Measurements from ENCODE around the gene ACAT2.
"Not testable (repeated sequence)": the region's sequence is repeated elsewhere in the genome, so short reads cannot be mapped to it uniquely, and the experiment has no call there.

ACAT2 gene

GRCh38 chr6:159761873-159762680, at the start of gene ACAT2:
TSS of gene ACAT2 (plus strand) at chr6:159762045. CDS start at chr6:159762088, 43 bp downstream.
- peak; percentile 97 for DNase-seq

GRCh38 chr6:159712389-159712788, 49.5 kb upstream of the ACAT2 start:
- not testable (repeated sequence) for DNase-seq

DNA sequence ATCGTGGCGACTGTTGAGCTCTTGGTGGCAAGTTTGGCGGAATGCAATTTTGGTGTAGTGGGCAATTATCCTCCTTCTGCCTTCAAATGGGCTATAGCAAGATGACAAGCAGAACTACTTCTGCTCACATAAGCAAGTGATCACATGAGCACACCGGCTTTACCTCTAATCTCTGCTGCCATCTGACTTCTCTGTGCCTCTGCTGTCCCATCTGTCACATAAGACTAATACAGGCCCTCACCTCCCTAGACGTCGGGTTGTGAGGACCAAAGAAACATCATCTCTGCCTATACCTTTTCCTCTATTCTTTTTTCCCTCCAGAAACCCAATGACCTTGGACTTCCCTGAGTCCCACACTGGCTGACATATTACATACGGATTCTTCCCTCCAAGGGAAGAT, 47.9 kb upstream of the ACAT2 start:
- no peak for DNase-seq

DNA sequence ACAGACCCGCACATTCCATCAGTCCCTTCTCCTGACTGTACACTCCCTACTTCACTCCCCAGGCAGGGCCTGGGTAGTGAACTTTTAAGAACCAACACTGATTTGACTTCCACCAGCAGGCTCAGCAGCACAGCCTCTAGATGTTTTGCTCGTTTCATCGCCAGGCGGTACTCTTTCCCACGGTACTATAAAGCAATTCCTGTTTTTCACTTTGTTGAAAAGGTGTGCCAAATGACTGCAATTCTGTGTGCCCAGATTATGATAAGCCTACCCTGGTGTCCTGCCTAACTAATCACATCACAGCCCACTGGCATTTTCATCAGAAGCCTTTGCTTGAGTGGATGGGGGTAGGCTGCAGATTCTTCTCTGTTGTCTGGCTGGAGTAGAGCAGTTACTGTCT, 47.4 kb upstream of the ACAT2 start:
- no peak for DNase-seq

GRCh38 chr6:159715166-159715565, 46.7 kb upstream of the ACAT2 start:
- no peak for DNase-seq

DNA sequence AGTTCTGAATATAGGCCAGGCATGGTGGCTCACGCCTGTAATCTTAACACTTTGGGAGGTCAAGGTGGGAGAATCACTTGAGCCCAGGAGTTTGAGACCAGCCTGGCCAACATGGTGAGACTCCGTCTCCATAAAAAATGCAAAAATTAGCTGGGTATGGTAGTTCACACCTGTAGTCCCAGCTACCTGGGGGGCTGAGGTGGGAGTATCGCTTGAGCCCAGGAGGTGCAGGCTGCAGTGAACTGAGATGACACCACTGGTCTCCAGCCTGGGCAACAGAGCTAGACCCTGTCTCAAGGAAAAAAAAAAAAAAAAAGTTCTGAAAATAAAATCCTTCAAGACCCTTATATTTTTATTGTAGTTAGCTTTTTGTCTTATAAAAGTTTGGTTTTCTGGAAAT, 46.2 kb upstream of the ACAT2 start:
- DNase-seq: no peak

- no peak for DNase-seq
These were observed 45.4 kb upstream of the ACAT2 start for GRCh38 chr6:159716247-159717096.

DNA sequence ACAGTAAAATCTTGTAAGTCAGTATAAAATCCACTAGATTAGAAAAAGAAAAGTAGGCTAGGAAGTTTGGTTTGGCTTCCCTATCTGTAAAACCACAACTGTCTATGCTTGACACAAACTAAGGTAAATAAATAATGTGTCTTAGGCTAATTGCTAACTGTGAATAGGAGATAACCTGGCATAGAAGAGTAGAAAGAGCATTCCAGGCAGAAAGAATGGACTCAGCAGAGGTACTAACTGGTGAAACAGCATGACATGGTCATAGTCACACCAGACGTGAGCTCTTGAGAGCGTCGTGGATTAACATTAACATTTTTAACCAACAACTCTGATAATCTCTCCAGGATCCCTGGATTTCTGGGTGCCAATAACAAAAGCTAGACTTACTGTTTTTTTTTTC, 43.2 kb upstream of the ACAT2 start:
- DNase-seq: no peak

- no peak for DNase-seq
These were observed 42.6 kb upstream of the ACAT2 start for GRCh38 chr6:159719287-159719686.

- DNase-seq: no peak
These were observed 41.1 kb upstream of the ACAT2 start for GRCh38 chr6:159720708-159721107.

- DNase-seq: not testable (repeated sequence)
These were observed 39.9 kb upstream of the ACAT2 start for GRCh38 chr6:159721981-159722380.

DNA sequence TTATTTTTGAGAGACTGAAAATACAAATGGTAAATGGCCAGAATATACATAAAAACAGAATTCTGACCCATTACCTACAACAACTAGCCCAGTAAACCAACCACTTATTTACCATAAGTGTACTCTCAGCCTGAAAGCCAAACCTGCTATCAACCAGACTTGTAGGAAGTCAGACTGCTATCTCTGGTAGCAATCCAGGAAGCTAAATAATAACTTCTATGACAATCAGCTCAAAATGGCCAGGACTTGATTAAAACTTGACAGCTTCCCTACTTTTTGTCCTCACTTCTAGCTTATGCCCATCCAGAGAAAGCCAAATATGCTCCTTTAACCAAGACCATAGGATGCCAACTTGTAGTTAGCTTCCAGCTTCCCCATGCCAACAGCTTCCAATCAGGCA, 39.2 kb upstream of the ACAT2 start:
- no peak for DNase-seq

DNA sequence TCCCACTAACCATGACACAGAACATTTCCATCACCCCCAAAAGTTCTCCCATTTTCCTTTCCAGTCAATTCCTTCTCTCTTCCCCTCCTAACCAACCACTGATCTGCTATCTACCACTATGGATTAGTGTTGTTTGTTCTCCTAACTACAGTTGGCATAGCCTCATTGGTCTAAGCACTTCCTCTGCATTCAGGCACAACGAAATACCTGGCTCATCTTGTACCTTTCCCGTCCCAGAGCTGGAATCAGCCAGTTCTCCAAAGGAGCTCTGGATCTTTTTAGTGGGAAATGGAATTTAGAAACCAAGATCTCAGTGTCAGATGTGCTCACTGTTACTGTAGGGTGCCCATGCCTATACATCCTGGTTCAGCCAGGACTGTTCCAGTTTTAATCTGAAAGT, 38.6 kb upstream of the ACAT2 start:
- no peak for DNase-seq

- no peak for DNase-seq
These were observed 37.1 kb upstream of the ACAT2 start for GRCh38 chr6:159724778-159725177.

- not testable (repeated sequence) for DNase-seq
These were observed 36.6 kb upstream of the ACAT2 start for GRCh38 chr6:159725208-159725607.

DNA sequence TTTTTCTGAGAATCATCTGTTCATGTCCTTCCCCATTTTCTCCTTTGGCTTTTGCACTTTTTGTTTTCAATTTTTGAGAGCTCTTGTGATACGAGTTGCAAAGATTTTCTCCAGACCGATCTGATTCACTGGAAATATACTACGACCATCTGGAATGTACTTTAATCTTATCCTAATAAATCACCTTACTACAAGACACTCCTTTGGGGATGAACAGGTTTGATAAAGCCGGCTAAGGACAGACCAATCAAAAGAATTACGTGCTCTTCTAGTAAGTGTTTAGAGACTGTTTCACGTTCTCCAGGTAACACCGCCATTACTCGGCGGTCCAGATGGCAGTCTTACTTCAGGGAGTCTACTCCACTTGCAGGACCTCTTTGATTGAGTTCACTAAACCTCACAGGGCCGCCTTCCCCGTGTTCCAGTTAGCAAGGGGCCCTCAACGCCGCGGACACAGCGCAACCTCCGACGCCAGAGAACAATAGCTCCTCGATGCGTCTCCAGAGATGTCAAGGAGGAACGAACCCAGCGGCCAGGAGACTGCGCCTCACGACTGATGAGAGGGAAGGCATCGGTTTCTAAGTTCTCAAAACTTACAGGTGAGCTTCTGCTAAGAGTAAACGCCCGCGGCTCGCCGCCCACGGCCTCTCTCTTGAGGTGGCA, 35.5 kb upstream of the ACAT2 start:
- DNase-seq: no peak

DNA sequence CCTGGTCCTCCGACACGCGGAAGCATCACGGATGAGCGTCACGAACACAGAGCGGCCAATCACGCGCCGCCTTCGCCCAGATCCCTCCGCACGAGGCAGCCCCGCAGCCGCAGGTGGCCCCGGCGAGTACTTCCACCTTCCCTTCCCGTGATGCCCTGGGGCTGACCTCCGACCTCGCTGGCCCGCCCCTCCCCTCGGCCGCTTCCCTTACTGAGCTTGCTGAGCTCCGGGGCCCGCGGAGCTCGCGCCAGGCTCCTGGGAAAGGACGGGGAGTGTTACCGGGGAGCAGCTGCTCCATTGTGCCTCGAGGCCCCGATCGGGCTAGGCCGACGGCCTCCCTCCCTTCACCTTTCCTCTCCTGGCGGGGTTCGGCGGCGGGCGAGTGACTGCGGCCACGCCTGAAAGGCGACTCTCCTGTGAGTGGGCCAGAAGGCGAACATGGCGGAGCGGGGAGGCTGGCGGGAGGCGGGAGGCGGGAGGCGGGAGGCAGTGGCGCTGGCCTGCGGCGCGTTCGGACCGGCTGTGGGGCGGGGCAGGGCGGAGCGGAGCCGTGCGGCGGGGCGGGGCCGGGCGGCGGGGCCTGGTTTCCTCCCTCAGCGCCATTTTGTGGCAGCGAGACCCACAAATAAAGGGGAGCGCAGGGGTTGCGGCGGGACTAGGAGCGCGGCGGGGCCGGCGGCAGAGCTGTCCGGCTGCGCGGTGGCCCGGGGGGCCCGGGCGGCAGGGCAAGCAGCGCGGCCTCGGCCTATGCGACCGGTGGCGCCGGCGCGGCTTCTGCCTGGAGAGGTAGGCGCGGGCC, 34.7 kb upstream of the ACAT2 start, which contains the start of gene WTAP:
WTAP (plus strand) TSS at position 589 of the 799 bp plus-strand sequence. CDS start 8,760 bp downstream, outside the sequence.
- peak; percentile 97 for DNase-seq

DNA sequence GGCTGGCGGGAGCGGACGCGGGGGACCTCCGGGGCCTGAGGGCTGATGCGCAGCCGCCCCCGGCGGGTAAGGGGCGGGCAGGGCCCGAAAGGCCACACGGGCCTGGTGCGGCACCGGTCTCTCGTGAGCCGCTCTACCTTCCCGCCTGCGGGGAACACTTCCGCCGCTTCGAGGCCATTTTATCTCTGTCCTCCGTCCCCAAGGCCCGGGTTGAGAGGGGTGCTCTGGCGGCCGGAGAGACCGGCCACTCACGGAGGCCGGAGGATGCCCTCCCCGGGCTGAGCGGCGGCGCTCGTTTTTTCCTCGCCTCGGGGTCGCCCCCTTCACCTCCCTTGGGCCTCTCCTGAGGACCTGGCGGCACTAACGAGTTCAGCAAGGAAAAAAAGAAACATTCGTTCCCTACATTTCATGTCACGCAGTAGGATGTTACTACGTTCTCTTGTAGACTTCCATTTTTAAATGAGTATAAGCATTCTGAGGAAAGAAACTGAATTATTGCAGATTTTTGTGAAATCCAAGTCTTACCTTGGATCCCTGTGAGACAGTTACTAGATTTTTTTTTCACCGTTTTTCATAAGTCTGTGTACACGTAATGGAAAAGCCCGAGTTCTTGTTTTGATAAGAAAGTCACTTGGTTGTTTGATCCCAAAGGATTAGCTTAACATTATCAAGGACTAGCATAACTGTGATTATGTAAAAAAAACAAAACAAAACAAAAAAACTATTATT, 34.0 kb upstream of the ACAT2 start:
- DNase-seq: no peak

GRCh38 chr6:159728531-159728964, 33.3 kb upstream of the ACAT2 start:
- no peak for DNase-seq

DNA sequence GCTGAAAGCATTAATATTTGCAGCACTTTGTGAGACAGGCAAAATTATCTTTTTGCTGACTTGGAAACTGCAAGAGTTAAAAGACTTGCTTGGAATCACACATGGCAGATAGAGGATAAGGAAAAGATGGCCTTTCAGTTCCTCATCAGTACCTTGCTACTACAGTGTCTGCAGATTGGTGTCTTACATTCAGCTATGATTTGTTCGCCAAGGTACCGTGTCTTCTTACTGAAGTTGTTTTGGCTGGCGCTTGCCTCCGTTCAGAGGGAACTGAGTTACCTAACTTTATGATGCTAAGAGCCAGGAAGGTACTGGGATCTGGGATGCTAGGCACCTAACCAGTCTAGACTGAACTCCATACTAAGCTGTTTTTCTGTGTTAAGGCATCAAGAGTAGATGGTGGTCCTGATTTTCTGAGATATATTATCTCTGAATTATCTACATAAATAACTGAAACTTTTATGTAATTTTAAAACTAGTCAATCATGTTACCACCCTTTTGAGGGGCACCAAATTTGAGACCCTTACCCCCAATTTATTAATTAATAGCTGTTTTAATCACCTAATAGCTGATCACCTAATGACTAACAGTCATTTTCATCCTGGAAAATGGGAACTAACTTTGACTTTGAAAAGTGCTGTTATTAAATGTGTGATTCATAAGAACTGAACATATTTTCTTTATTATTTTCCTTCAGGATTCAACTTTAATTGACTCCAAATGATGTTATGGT, 32.1 kb upstream of the ACAT2 start:
- DNase-seq: no peak

- DNase-seq: no peak
These were observed 31.5 kb upstream of the ACAT2 start for GRCh38 chr6:159730332-159730676.
